Kidney epithelial cell (primary cell): ENCODE measurements around the gene CABLES1. TPM values are rescaled to one million over a fixed set of nuclear protein-coding genes. Genes with fewer than 3 reads are reported as not detected.

ENCODE experiments used
- DNase-seq: peaks from one replicate; pipeline ENCODE4 v3.0.0-alpha.2; 2010; ENCODE audit warnings: low read depth
- H3K27me3 ChIP-seq: 2 replicates; pipeline ENCODE4 v1.6.0; 2011; ENCODE audit warnings: low read length; ENCODE audit not compliant: control insufficient read depth, insufficient read depth
- H3K36me3 ChIP-seq: 2 replicates; pipeline ENCODE4 v1.5.1; 2011; ENCODE audit warnings: low read length; ENCODE audit not compliant: control insufficient read depth, insufficient read depth
- H3K4me3 ChIP-seq: 2 replicates; pipeline ENCODE4 v1.5.1; 2011; ENCODE audit warnings: low read depth, mild to moderate bottlenecking, control low read depth, low read length
- CTCF ChIP-seq: IDR thresholded peaks from 2 replicates; pipeline ENCODE4 v1.5.1; 2011; ENCODE audit warnings: mild to moderate bottlenecking, moderate library complexity, low read length, control low read depth, inconsistent platforms; ENCODE audit not compliant: insufficient read depth, poor library complexity, severe bottlenecking
- total RNA-seq: library from RNA; depleted of rRNA; stranded (reverse); fragments of >200 nt; gene quantifications from 2 replicates; pipeline ENCODE4 v1.2.3, GENCODE V29; 2015

Gene CABLES1
- total RNA-seq, 1 donor from 2014 or later: 9.6 TPM

GRCh38 chr18:23137097-23137635, 1.9 kb downstream of the CABLES1 start:
- peak overlapping the region; percentile 71 for H3K4me3 ChIP-seq
- no peak for TF ChIP-seq CTCF

GRCh38 chr18:23137788-23138216, 2.5 kb downstream of the CABLES1 start:
- DNase-seq: no peak
- Histone ChIP-seq H3K4me3 (peak overlapping the region; percentile 71), H3K36me3 (no peaks in the 10 kb centered on the region), H3K27me3 (no peaks in the 10 kb centered on the region)
- no peak for TF ChIP-seq CTCF

More at GRCh38 chr18:23137097-23137635, 1.9 kb downstream of the CABLES1 start:
- H3K27me3 ChIP-seq: no peaks in the 10 kb centered on the region
- DNase-seq: no peak
- no peaks in the 10 kb centered on the region for H3K36me3 ChIP-seq

- H3K27me3 ChIP-seq: no peaks in the 10 kb centered on the region
- H3K4me3 ChIP-seq: no peak overlapping the region
- no peak for TF ChIP-seq CTCF
- no peak for DNase-seq
- no peaks in the 10 kb centered on the region for H3K36me3 ChIP-seq
Observed at GRCh38 chr18:23138471-23138870, 3.2 kb downstream of the CABLES1 start.

DNA sequence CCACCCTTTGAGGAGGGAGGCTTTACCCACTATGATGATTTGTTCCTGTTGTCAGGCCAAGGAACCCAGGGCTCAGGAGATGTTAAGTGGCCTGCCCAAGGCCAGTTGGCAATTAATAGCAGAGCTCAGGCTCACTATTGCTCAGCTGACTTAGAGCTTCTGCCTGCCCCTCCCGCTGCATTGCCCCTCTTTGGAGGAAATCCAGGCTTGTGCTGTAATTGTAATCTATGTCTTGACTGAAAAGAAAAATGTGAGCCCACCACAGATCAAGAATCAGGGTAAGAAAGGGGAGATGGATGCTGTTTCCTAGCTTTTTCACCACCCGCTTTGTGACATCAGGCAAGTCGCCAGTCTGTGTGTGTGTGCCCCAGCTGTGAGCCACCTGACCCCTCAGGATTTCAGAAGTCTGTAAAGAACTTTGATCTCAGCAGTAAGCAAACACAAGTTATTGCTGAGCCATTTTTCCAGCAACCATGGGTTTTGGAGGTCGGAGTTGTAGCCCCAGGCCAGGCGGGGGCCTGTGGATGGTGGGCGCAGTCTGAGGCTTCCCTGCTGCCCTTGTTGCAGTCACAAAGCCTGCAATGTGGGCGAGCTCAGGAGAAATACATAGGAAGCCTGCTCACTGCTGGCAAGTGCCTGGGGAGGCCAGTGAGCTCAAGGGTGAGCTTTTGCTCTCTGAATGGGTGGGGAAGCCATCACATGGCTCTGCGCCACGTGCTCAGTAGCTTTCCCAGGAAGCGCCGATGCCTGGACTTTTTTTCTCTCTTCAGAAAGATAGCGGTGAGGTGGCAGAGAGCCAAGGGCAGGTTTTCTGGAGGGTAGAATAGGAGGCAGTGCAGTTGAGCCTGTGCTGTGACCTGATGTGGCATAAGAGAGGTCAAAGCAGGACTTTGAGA, 6.1 kb downstream of the CABLES1 start:
- no peaks in the 10 kb centered on the region for H3K36me3 ChIP-seq
- H3K4me3 ChIP-seq: no peak overlapping the region
- DNase-seq: no peak
- no peak for TF ChIP-seq CTCF
- H3K27me3 ChIP-seq: no peaks in the 10 kb centered on the region

DNA sequence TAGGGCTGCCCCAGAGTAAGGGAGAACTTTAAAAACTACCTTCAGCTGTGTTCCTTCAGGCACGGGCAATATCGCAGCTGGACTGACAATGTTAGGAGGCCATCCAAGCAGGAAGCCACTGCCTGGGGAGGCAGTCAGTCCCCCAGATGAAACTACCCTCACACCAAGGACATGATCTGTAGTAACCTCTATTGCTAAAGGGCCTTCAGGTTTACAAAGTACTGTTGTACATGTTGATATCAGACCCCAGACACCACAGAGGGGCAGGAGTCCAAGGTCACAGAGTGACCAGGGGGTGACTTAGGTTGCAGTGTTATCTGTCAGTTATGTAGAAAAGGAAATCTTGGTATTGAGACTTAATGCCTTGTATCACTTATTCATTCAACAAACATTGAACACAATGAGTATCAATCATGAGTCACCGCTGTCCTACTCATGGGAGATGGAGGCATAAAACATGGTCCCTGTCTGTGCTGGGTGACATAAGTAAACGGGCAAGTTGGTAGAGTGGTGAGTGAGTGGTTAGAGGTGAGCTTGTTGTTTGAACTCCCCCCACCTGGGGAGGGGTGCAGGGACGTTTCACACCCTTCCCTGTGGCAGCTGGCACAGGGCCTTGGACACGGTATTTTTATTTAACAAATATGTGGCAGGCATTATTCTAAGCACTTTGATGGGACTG, 7.1 kb downstream of the CABLES1 start:
- H3K27me3 ChIP-seq: no peaks in the 10 kb centered on the region
- no peaks in the 10 kb centered on the region for H3K36me3 ChIP-seq
- no peak overlapping the region for H3K4me3 ChIP-seq
- no peak for TF ChIP-seq CTCF
- DNase-seq: no peak
